Keratinocyte (primary cell): Measurements from ENCODE around the gene ETHE1.

Experiments
- CTCF ChIP-seq, 3 experiments: IDR thresholded peaks in 1 of 3; conservative IDR thresholded peaks in 1 of 3; optimal IDR thresholded peaks in 1 of 3; 2 replicates in 2 of 3; 3 replicates in 1 of 3; pipeline versions ENCODE3 to v1.5.1; 2011; ENCODE audit warnings: low read length in 3 of 3, mild to moderate bottlenecking in 3 of 3, moderate library complexity in 2 of 3, control low read depth in 1 of 3, inconsistent platforms in 1 of 3; ENCODE audit not compliant: insufficient read depth in 2 of 3; ENCODE audit errors: extremely low read depth in 1 of 3
- EZH2 ChIP-seq: IDR thresholded peaks from one replicate; pipeline ENCODE4 v1.6.1; 2012; ENCODE audit warnings: inconsistent platforms, mild to moderate bottlenecking, low read length, moderate library complexity

- TF ChIP-seq CTCF (optimal IDR thresholded peaks at IDR 0.05 in 1 of 3, IDR thresholded peaks at IDR 0.05 in 1 of 3, conservative IDR thresholded peaks at IDR 0.05 in 1 of 3; ENCODE audit: extremely low read depth in 1 of 3, insufficient read depth in 2 of 3, low read length in 3 of 3): no peak
- no peak for TF ChIP-seq EZH2
Measured at GRCh38 chr19:43534305-43534815, 7.4 kb upstream of the ETHE1 start.
